ENCODE data around the gene TNRC6B. TPM values are rescaled to one million over a fixed set of nuclear protein-coding genes. Genes with fewer than 3 reads are reported as not detected.

TNRC6B gene
- total RNA-seq, 1 donor from 2014 or later: 60.0 TPM

- Histone ChIP-seq H3K79me2 (ENCODE audit: low read depth) (peaks cover 100% of the 10 kb centered on the region), H3K4me2 (no peak overlapping the region)
- no peak overlapping the region for H3K27ac Mint-ChIP-seq
These were observed 60.2 kb downstream of the TNRC6B start for GRCh38 chr22:40237788-40238424.

DNA sequence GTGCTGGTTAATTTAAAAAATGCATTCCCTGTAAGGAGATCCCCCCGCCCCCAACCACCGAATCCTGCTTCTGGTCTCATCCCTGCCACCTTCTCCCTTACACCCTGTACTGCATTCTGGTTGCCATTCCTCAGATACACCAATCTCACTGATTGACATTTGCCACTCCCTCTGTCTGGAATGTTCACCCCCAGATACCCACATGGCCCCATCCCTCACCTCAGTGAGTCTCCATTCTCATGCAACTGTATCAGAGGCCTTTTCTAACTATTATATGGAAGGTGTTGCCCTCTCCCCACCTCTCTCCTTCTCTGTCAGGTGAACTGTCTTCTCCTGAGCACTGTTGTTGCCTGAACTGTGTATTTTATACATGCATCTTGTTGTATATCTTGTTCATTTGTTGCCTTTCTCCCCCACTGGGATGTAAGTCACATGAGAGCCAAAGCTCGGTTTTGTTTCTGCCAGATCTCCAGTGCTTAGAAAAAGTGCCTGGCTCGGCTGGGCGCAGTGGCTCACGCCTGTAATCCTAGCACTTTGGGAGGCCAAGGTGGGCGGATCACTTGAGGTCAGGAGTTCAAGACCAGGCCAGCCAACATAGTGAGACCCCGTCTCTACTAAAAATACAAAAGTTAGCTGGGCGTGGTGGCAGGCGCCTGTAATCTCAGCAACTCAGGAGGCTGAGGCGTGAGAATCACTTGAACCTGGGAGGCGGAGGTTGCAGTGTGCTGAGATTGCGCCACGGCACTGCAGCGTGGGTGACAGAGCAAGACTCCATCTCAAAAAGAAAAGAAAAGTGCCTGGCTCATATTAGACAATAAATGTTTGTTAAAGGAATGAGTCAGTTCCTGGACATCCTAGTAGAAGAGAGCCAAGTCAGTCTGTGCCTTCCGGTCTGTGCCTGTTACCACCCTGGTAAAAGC lies 61.0 kb downstream of the TNRC6B start:
- peaks cover 100% of the 10 kb centered on the region for H3K79me2 ChIP-seq (ENCODE audit: low read depth)
- H2AFZ ChIP-seq (replicated peaks): no peak overlapping the region
- H3K9ac ChIP-seq: no peak overlapping the region
- no peak overlapping the region for H3K4me3 ChIP-seq
- no peak overlapping the region for H3K27ac ChIP-seq
- no peaks in the 10 kb centered on the region for H3K9me3 Mint-ChIP-seq
- TF ChIP-seq CTCF (IDR thresholded peaks at IDR 0.05) (no peak), EZH2 (IDR thresholded peaks at IDR 0.05) (no peak), EZH2phosphoT487 (IDR thresholded peaks at IDR 0.05) (no peak)
- peaks cover 44% of the 10 kb centered on the region for H3K4me1 ChIP-seq
- no peak overlapping the region for H3K27ac Mint-ChIP-seq
- no peaks in the 10 kb centered on the region for H3K36me3 ChIP-seq
- H3K27me3 Mint-ChIP-seq (ENCODE audit: insufficient read depth, low read depth): peaks cover 8% of the 10 kb centered on the region
- H3K36me3 Mint-ChIP-seq: peaks cover 8% of the 10 kb centered on the region
- DNase-seq (ENCODE audit: low spot score): no peak
- H3F3A ChIP-seq (ENCODE audit: low read depth): peaks cover 14% of the 10 kb centered on the region
- no peaks in the 10 kb centered on the region for H3K27me3 ChIP-seq
- H3K9me3 ChIP-seq (ENCODE audit: low read depth): no peaks in the 10 kb centered on the region
- H3K4me2 ChIP-seq: peak overlapping the region; percentile 1
- H4K20me1 ChIP-seq (ENCODE audit: low read depth): peaks cover 94% of the 10 kb centered on the region
- H3K4me3 Mint-ChIP-seq: peak overlapping the region; percentile 11
- peaks cover 43% of the 10 kb centered on the region for H3K4me1 Mint-ChIP-seq

More at GRCh38 chr22:40237788-40238424, 60.2 kb downstream of the TNRC6B start:
- H3K36me3 ChIP-seq: no peaks in the 10 kb centered on the region
- Mint-ChIP-seq H3K9me3 (no peaks in the 10 kb centered on the region), H3K27me3 (ENCODE audit: insufficient read depth, low read depth) (peaks cover 8% of the 10 kb centered on the region), H3K4me1 (peaks cover 43% of the 10 kb centered on the region), H3K4me3 (no peak overlapping the region), H3K36me3 (peaks cover 8% of the 10 kb centered on the region)
- peaks cover 14% of the 10 kb centered on the region for H3F3A ChIP-seq (ENCODE audit: low read depth)
- no peak for DNase-seq (ENCODE audit: low spot score)
- peaks cover 98% of the 10 kb centered on the region for H4K20me1 ChIP-seq (ENCODE audit: low read depth)
- H3K9ac ChIP-seq: no peak overlapping the region
- TF ChIP-seq EZH2phosphoT487 (IDR thresholded peaks at IDR 0.05) (no peak), CTCF (IDR thresholded peaks at IDR 0.05) (no peak), EZH2 (IDR thresholded peaks at IDR 0.05) (no peak)
- H3K4me1 ChIP-seq: peaks cover 44% of the 10 kb centered on the region
- no peaks in the 10 kb centered on the region for H3K9me3 ChIP-seq (ENCODE audit: low read depth)
- H3K4me3 ChIP-seq: no peak overlapping the region
- no peaks in the 10 kb centered on the region for H3K27me3 ChIP-seq
- H3K27ac ChIP-seq: no peak overlapping the region
- no peak overlapping the region for H2AFZ ChIP-seq (replicated peaks)

- Histone ChIP-seq H3F3A (ENCODE audit: low read depth) (peaks cover 14% of the 10 kb centered on the region), H3K4me2 (peak overlapping the region; percentile 58), H3K9ac (no peak overlapping the region), H2AFZ (replicated peaks) (no peak overlapping the region), H3K36me3 (no peaks in the 10 kb centered on the region), H3K9me3 (ENCODE audit: low read depth) (no peaks in the 10 kb centered on the region), H3K79me2 (ENCODE audit: low read depth) (peaks cover 100% of the 10 kb centered on the region), H3K4me3 (no peak overlapping the region), H4K20me1 (ENCODE audit: low read depth) (peaks cover 92% of the 10 kb centered on the region), H3K27ac (no peak overlapping the region), H3K4me1 (peaks cover 44% of the 10 kb centered on the region), H3K27me3 (no peaks in the 10 kb centered on the region)
- H3K9me3 Mint-ChIP-seq: no peaks in the 10 kb centered on the region
- peaks cover 8% of the 10 kb centered on the region for H3K27me3 Mint-ChIP-seq (ENCODE audit: insufficient read depth, low read depth)
- H3K4me1 Mint-ChIP-seq: peaks cover 47% of the 10 kb centered on the region
- TF ChIP-seq EZH2 (IDR thresholded peaks at IDR 0.05): no peak
- no peak for TF ChIP-seq CTCF (IDR thresholded peaks at IDR 0.05)
- no peak for TF ChIP-seq EZH2phosphoT487 (IDR thresholded peaks at IDR 0.05)
- H3K36me3 Mint-ChIP-seq: peaks cover 8% of the 10 kb centered on the region
- no peak for DNase-seq (ENCODE audit: low spot score)
- peak overlapping the region; percentile 11 for H3K4me3 Mint-ChIP-seq
- no peak overlapping the region for H3K27ac Mint-ChIP-seq
These were observed 61.6 kb downstream of the TNRC6B start for GRCh38 chr22:40239345-40239683.

Data from neural progenitor cell (in vitro differentiated cells).